GM18519 (cell line): ENCODE data around the gene SORCS2.

Source experiments
- ATAC-seq: cut with Tn5 transposase; IDR thresholded peaks from one replicate; pipeline ENCODE4 v1.9.1; 2021; ENCODE audit warnings: mild to moderate bottlenecking, moderate library complexity; ENCODE audit not compliant: unreplicated experiment, low FRiP score

Gene SORCS2

GRCh38 chr4:7529368-7530080 lies 337.2 kb downstream of the SORCS2 start:
- no peak for ATAC-seq

GRCh38 chr4:7530082-7530481 lies 337.7 kb downstream of the SORCS2 start:
- no peak for ATAC-seq

- ATAC-seq = no peak
Observed at GRCh38 chr4:7530932-7531639, 338.7 kb downstream of the SORCS2 start.

GRCh38 chr4:7531640-7531994 lies 339.3 kb downstream of the SORCS2 start:
- ATAC-seq = no peak

GRCh38 chr4:7532043-7532442 lies 339.7 kb downstream of the SORCS2 start:
- no peak for ATAC-seq

GRCh38 chr4:7533267-7533666 lies 340.9 kb downstream of the SORCS2 start:
- ATAC-seq = no peak

- ATAC-seq = no peak
Observed at GRCh38 chr4:7535094-7535493, 342.8 kb downstream of the SORCS2 start.

- no peak for ATAC-seq
Observed at GRCh38 chr4:7535619-7536018, 343.3 kb downstream of the SORCS2 start.

GRCh38 chr4:7536876-7537275 lies 344.5 kb downstream of the SORCS2 start:
- ATAC-seq = no peak

GRCh38 chr4:7537853-7538400 lies 345.6 kb downstream of the SORCS2 start:
- no peak for ATAC-seq

- no peak for ATAC-seq
Observed at GRCh38 chr4:7538518-7538917, 346.2 kb downstream of the SORCS2 start.

GRCh38 chr4:7539186-7539585 lies 346.8 kb downstream of the SORCS2 start:
- no peak for ATAC-seq

- ATAC-seq = no peak
Observed at GRCh38 chr4:7539659-7540058, 347.3 kb downstream of the SORCS2 start.

- no peak for ATAC-seq
Observed at GRCh38 chr4:7540206-7540605, 347.9 kb downstream of the SORCS2 start.

GRCh38 chr4:7540654-7541413 lies 348.5 kb downstream of the SORCS2 start:
- no peak for ATAC-seq

- ATAC-seq = no peak
Observed at GRCh38 chr4:7541414-7541810, 349.1 kb downstream of the SORCS2 start.

GRCh38 chr4:7542781-7543180 lies 350.4 kb downstream of the SORCS2 start:
- ATAC-seq = no peak

- ATAC-seq = no peak
Observed at GRCh38 chr4:7546152-7546808, 353.9 kb downstream of the SORCS2 start.

- ATAC-seq = no peak
Observed at GRCh38 chr4:7546809-7547367, 354.6 kb downstream of the SORCS2 start.

- no peak for ATAC-seq
Observed at GRCh38 chr4:7547368-7548040, 355.2 kb downstream of the SORCS2 start.
